Trophoblast cell (in vitro differentiated cells and primary cell): ENCODE data around the gene ZGRF1.
A peak's percentile ranks its signal among the peaks of the same experiment; 100 is the strongest.
"Not testable (repeated sequence)": the region's sequence is repeated elsewhere in the genome, so short reads cannot be mapped to it uniquely, and the experiment has no call there.

Experiments used
- DNase-seq, 2 donors: peaks; one replicate each; pipeline ENCODE4 v3.0.0-alpha.2; 2016
- H2AFZ ChIP-seq: 2 replicates; pipeline ENCODE4 v1.6.1; 2013; ENCODE audit warnings: low read length, moderate library complexity, mild to moderate bottlenecking; ENCODE audit not compliant: insufficient read depth, poor library complexity
- H2AK5ac ChIP-seq: 2 replicates; pipeline ENCODE4 v1.6.1; 2013; ENCODE audit warnings: mild to moderate bottlenecking, low read length
- H2BK120ac ChIP-seq: 2 replicates; pipeline ENCODE4 v1.6.1; 2013; ENCODE audit warnings: low read length, mild to moderate bottlenecking, moderate library complexity; ENCODE audit not compliant: insufficient read depth, poor library complexity
- H2BK12ac ChIP-seq: 2 replicates; pipeline ENCODE4 v1.6.1; 2013; ENCODE audit warnings: mild to moderate bottlenecking, low read length, moderate library complexity
- H2BK5ac ChIP-seq: 2 replicates; pipeline ENCODE4 v1.6.1; 2013; ENCODE audit warnings: low read length, low read depth, moderate library complexity, mild to moderate bottlenecking; ENCODE audit not compliant: poor library complexity
- H3K14ac ChIP-seq: 2 replicates; pipeline ENCODE4 v1.6.1; 2013; ENCODE audit warnings: mild to moderate bottlenecking, low read length
- H3K18ac ChIP-seq: 2 replicates; pipeline ENCODE4 v1.6.1; 2013; ENCODE audit warnings: mild to moderate bottlenecking, low read length
- H3K23ac ChIP-seq: 2 replicates; pipeline ENCODE4 v1.6.1; 2013; ENCODE audit warnings: low read length
- H3K27ac ChIP-seq: 2 replicates; pipeline ENCODE4 v1.5.1; 2013; ENCODE audit warnings: low read depth, mild to moderate bottlenecking, inconsistent platforms, low read length, moderate library complexity
- H3K27me3 ChIP-seq: 2 replicates; pipeline ENCODE4 v1.6.1; 2013; ENCODE audit warnings: inconsistent platforms, mild to moderate bottlenecking, low read length, moderate library complexity; ENCODE audit not compliant: insufficient read depth
- H3K36me3 ChIP-seq, 2 experiments: 1 replicate in 1 of 2; 2 replicates in 1 of 2; pipeline ENCODE4 v1.6.1; 2013; ENCODE audit warnings: low read length in 2 of 2, mild to moderate bottlenecking in 2 of 2, moderate library complexity in 1 of 2; ENCODE audit not compliant: insufficient read depth in 2 of 2, control insufficient read depth in 1 of 2
- H3K4ac ChIP-seq: 2 replicates; pipeline ENCODE4 v1.6.1; 2013; ENCODE audit warnings: low read depth, mild to moderate bottlenecking, low read length, moderate library complexity
- H3K4me1 ChIP-seq, 2 experiments: 1 replicate in 1 of 2; 2 replicates in 1 of 2; pipeline ENCODE4 v1.6.1; 2013; ENCODE audit warnings: low read length in 2 of 2, mild to moderate bottlenecking in 2 of 2, moderate library complexity in 1 of 2; ENCODE audit not compliant: insufficient read depth in 2 of 2, control insufficient read depth in 1 of 2
- H3K4me2 ChIP-seq: 2 replicates; pipeline ENCODE4 v1.6.1; 2013; ENCODE audit warnings: inconsistent platforms, mild to moderate bottlenecking, low read length, moderate library complexity
- H3K4me3 ChIP-seq: 2 replicates; pipeline ENCODE4 v1.5.1; 2013; ENCODE audit warnings: mild to moderate bottlenecking, low read depth, low read length, inconsistent platforms
- H3K79me1 ChIP-seq: one replicate; pipeline ENCODE4 v1.6.1; 2013; ENCODE audit warnings: low read length
- H3K79me2 ChIP-seq: 2 replicates; pipeline ENCODE4 v1.6.1; 2013; ENCODE audit warnings: low read length, mild to moderate bottlenecking; ENCODE audit not compliant: control insufficient read depth, insufficient read depth, poor library complexity
- H3K9ac ChIP-seq: 2 replicates; pipeline ENCODE4 v1.6.1; 2013; ENCODE audit warnings: mild to moderate bottlenecking, low read length
- H3K9me3 ChIP-seq: 2 replicates; pipeline ENCODE4 v1.6.1; 2013; ENCODE audit warnings: low read depth, mild to moderate bottlenecking, control low read depth, inconsistent platforms, low read length; ENCODE audit not compliant: insufficient read depth
- H4K12ac ChIP-seq: 2 replicates; pipeline ENCODE4 v1.6.1; 2013; ENCODE audit warnings: low read depth, mild to moderate bottlenecking, low read length, moderate library complexity
- H4K8ac ChIP-seq: 2 replicates; pipeline ENCODE4 v1.6.1; 2013; ENCODE audit warnings: low read depth, mild to moderate bottlenecking, low read length, moderate library complexity
- H4K91ac ChIP-seq: one replicate; pipeline ENCODE4 v1.6.1; 2013; ENCODE audit warnings: low read depth, mild to moderate bottlenecking, low read length, moderate library complexity
- WGBS: extraction: QIAGEN DNeasy Blood & Tissue Kit; methylation state at CpG from one replicate; pipeline ENCODE4 v1.1.7; 2013; ENCODE audit warnings: missing lambda C conversion rate; ENCODE audit not compliant: insufficient read length, insufficient coverage; ENCODE audit errors: extremely low coverage; 5-methylcytosine and 5-hydroxymethylcytosine counted together

The ZGRF1 gene

GRCh38 chr4:112560084-112560483 lies 76.6 kb downstream of the ZGRF1 start:
- no CpG with 5 or more reads among the region's 2 CpGs for WGBS
- H2BK5ac ChIP-seq: no peak overlapping the region

GRCh38 chr4:112559053-112559452 lies 77.7 kb downstream of the ZGRF1 start:
- Histone ChIP-seq H3K27me3 (no peaks in the 10 kb centered on the region), H2AFZ (no peak overlapping the region), H2AK5ac (no peak overlapping the region), H3K79me1 (no peaks in the 10 kb centered on the region), H3K14ac (no peak overlapping the region), H3K9ac (no peak overlapping the region), H2BK5ac (no peak overlapping the region), H3K27ac (no peak overlapping the region), H3K4me2 (no peak overlapping the region), H4K8ac (no peak overlapping the region), H3K4ac (no peak overlapping the region), H3K36me3 (no peaks in the 10 kb centered on the region), H3K4me3 (no peak overlapping the region), H4K12ac (no peak overlapping the region), H3K4me1 (no peaks in the 10 kb centered on the region), H2BK12ac (no peak overlapping the region), H3K9me3 (no peaks in the 10 kb centered on the region), H3K79me2 (no peaks in the 10 kb centered on the region), H3K23ac (no peak overlapping the region), H4K91ac (no peak overlapping the region), H3K18ac (no peak overlapping the region), H2BK120ac (no peak overlapping the region)
- peak; percentile 53 to 76 for DNase-seq
- no CpG with 5 or more reads among the region's 3 CpGs for WGBS

More at GRCh38 chr4:112560084-112560483, 76.6 kb downstream of the ZGRF1 start:
- H3K9me3 ChIP-seq: no peaks in the 10 kb centered on the region
- no peak overlapping the region for H3K4ac ChIP-seq
- H2AFZ ChIP-seq: no peak overlapping the region
- no peak overlapping the region for H3K9ac ChIP-seq
- no peak overlapping the region for H3K18ac ChIP-seq
- H3K14ac ChIP-seq: no peak overlapping the region
- H4K12ac ChIP-seq: no peak overlapping the region
- no peak overlapping the region for H2AK5ac ChIP-seq
- H3K4me2 ChIP-seq: no peak overlapping the region
- DNase-seq: no peak
- no peaks in the 10 kb centered on the region for H3K36me3 ChIP-seq
- no peaks in the 10 kb centered on the region for H3K4me1 ChIP-seq
- H4K91ac ChIP-seq: no peak overlapping the region
- no peak overlapping the region for H2BK120ac ChIP-seq
- no peak overlapping the region for H3K23ac ChIP-seq
- no peak overlapping the region for H2BK12ac ChIP-seq
- H3K4me3 ChIP-seq: no peak overlapping the region
- H3K79me1 ChIP-seq: no peaks in the 10 kb centered on the region
- no peak overlapping the region for H3K27ac ChIP-seq
- H3K27me3 ChIP-seq: no peaks in the 10 kb centered on the region
- H4K8ac ChIP-seq: no peak overlapping the region
- no peaks in the 10 kb centered on the region for H3K79me2 ChIP-seq

- H2BK5ac ChIP-seq: no peak overlapping the region
- H3K27me3 ChIP-seq: no peaks in the 10 kb centered on the region
- H2AK5ac ChIP-seq: no peak overlapping the region
- H3K4me1 ChIP-seq: no peaks in the 10 kb centered on the region
- no peak overlapping the region for H2AFZ ChIP-seq
- H3K79me2 ChIP-seq: no peaks in the 10 kb centered on the region
- H3K27ac ChIP-seq: no peak overlapping the region
- H3K79me1 ChIP-seq: no peaks in the 10 kb centered on the region
- no peak overlapping the region for H4K8ac ChIP-seq
- H3K36me3 ChIP-seq: no peaks in the 10 kb centered on the region
- H3K9me3 ChIP-seq: no peaks in the 10 kb centered on the region
- H4K12ac ChIP-seq: no peak overlapping the region
- no peak overlapping the region for H3K4ac ChIP-seq
- no peak overlapping the region for H3K9ac ChIP-seq
- H3K23ac ChIP-seq: no peak overlapping the region
- peak in 1 of 2 donors; percentile 13 for DNase-seq
- H3K4me3 ChIP-seq: no peak overlapping the region
- H2BK12ac ChIP-seq: no peak overlapping the region
- H3K18ac ChIP-seq: no peak overlapping the region
- WGBS: no CpG with 5 or more reads among the region's 2 CpGs
- H4K91ac ChIP-seq: no peak overlapping the region
- no peak overlapping the region for H3K4me2 ChIP-seq
- no peak overlapping the region for H2BK120ac ChIP-seq
- H3K14ac ChIP-seq: no peak overlapping the region
Measured at GRCh38 chr4:112557676-112558411, 78.9 kb downstream of the ZGRF1 start.

GRCh38 chr4:112554271-112554670 lies 82.4 kb downstream of the ZGRF1 start:
- H3K9me3 ChIP-seq, H3K36me3 ChIP-seq, H4K12ac ChIP-seq, H2AFZ ChIP-seq, H4K91ac ChIP-seq, H2BK5ac ChIP-seq, H3K4me3 ChIP-seq, H3K4me1 ChIP-seq, H2BK120ac ChIP-seq, H3K14ac ChIP-seq, H3K79me1 ChIP-seq, H3K4me2 ChIP-seq, H3K79me2 ChIP-seq, H2BK12ac ChIP-seq, H3K4ac ChIP-seq, H4K8ac ChIP-seq, H3K23ac ChIP-seq, H3K18ac ChIP-seq, DNase-seq, H3K9ac ChIP-seq, H3K27ac ChIP-seq, H2AK5ac ChIP-seq, H3K27me3 ChIP-seq: not testable (repeated sequence)
- no CpG with 5 or more reads among the region's 3 CpGs for WGBS
